HEK293 (cell line): ENCODE data around the gene LEFTY1.

ENCODE experiments used
- CTCF ChIA-PET: fragments of 350-600 bp; formaldehyde crosslinking; extraction: SDS; loops from one replicate; lab custom pipeline; 2021; ENCODE audit warnings: antibody characterized with exemption; lab: Yijun Ruan, JAX
- POLR2A ChIA-PET: fragments of 300-600 bp; formaldehyde crosslinking; extraction: SDS; loops from one replicate; lab custom pipeline; 2020; ENCODE audit warnings: antibody characterized with exemption, inconsistent platforms; lab: Yijun Ruan, JAX
- H3K27ac ChIP-seq: fragments of 200-500 bp; sonication (Bioruptor generic); 2 replicates; pipeline ENCODE4 v1.5.1; 2014; ENCODE audit warnings: low read depth, low read length, control low read depth, inconsistent platforms; ENCODE audit errors: extremely low read depth
- H3K36me3 ChIP-seq, 2 experiments: fragments of 200-500 bp in 1 of 2; sonication (Bioruptor generic) in 1 of 2; 1 replicate in 1 of 2; 2 replicates in 1 of 2; pipeline ENCODE4 v1.5.1; 2014 to 2017; ENCODE audit warnings: inconsistent platforms in 2 of 2, low read length in 2 of 2; ENCODE audit not compliant: control insufficient read depth in 2 of 2, insufficient read depth in 1 of 2
- H3K4me1 ChIP-seq: fragments of 200-500 bp; sonication (Bioruptor generic); 2 replicates; pipeline ENCODE4 v1.5.1; 2014; ENCODE audit warnings: mild to moderate bottlenecking, low read length, inconsistent platforms; ENCODE audit not compliant: control insufficient read depth, insufficient read depth
- H3K4me3 ChIP-seq: 2 replicates; pipeline ENCODE4 v1.5.1; 2011; ENCODE audit warnings: low read depth, mild to moderate bottlenecking, control low read depth, low read length, moderate library complexity
- H3K9me3 ChIP-seq: fragments of 200-500 bp; sonication (Bioruptor generic); 2 replicates; pipeline ENCODE4 v1.5.1; 2014; ENCODE audit warnings: low read depth, low read length, inconsistent platforms; ENCODE audit not compliant: control insufficient read depth, insufficient read depth
- AEBP2 ChIP-seq: fragments of 450-650 bp; formaldehyde crosslinking; IDR thresholded peaks from 2 replicates; pipeline ENCODE4 v1.5.1; 2016; ENCODE audit warnings: missing biosample characterization, missing genetic modification characterization, borderline replicate concordance
- FEZF1 ChIP-seq: fragments of 450-650 bp; formaldehyde crosslinking; IDR thresholded peaks from 2 replicates; pipeline ENCODE4 v1.5.1; 2016; ENCODE audit warnings: missing biosample characterization, missing genetic modification characterization
- HIC1 ChIP-seq: fragments of 450-650 bp; formaldehyde crosslinking; IDR thresholded peaks from 2 replicates; pipeline ENCODE4 v1.5.1; 2016; ENCODE audit warnings: missing biosample characterization, missing genetic modification characterization
- PBX3 ChIP-seq: sonication (generic); formaldehyde crosslinking; IDR thresholded peaks from 2 replicates; pipeline ENCODE4 v1.8.1; 2022; ENCODE audit warnings: mild to moderate bottlenecking, moderate library complexity, missing genetic modification reagents
- YY1 ChIP-seq: fragments of 450-650 bp; formaldehyde crosslinking; IDR thresholded peaks from 2 replicates; pipeline ENCODE4 v1.5.1; 2018; ENCODE audit warnings: missing biosample characterization, missing genetic modification characterization
- ZNF138 ChIP-seq: fragments of 450-650 bp; formaldehyde crosslinking; IDR thresholded peaks from 2 replicates; pipeline ENCODE4 v1.5.1; 2016; ENCODE audit warnings: missing biosample characterization, missing genetic modification characterization, borderline replicate concordance
- ZNF324 ChIP-seq: fragments of 450-650 bp; formaldehyde crosslinking; IDR thresholded peaks from 2 replicates; pipeline ENCODE4 v1.5.1; 2016; ENCODE audit warnings: missing biosample characterization, missing genetic modification characterization
- ZNF341 ChIP-seq: fragments of 450-650 bp; formaldehyde crosslinking; IDR thresholded peaks from 2 replicates; pipeline ENCODE4; 2016; ENCODE audit warnings: low read depth, missing biosample characterization, missing genetic modification characterization
- ZNF426 ChIP-seq: fragments of 450-650 bp; formaldehyde crosslinking; IDR thresholded peaks from 2 replicates; pipeline ENCODE4 v1.5.1; 2017; ENCODE audit warnings: missing biosample characterization, missing genetic modification characterization, mild to moderate bottlenecking, inconsistent platforms, moderate library complexity
- ZNF501 ChIP-seq: fragments of 450-650 bp; formaldehyde crosslinking; IDR thresholded peaks from 2 replicates; pipeline ENCODE4 v1.5.1; 2016; ENCODE audit warnings: missing biosample characterization, missing genetic modification characterization
- ZNF513 ChIP-seq: fragments of 450-650 bp; IDR thresholded peaks from 2 replicates; pipeline ENCODE4 v1.5.1; 2018; ENCODE audit warnings: missing biosample characterization, missing genetic modification characterization
- ZNF704 ChIP-seq: fragments of 450-650 bp; formaldehyde crosslinking; IDR thresholded peaks from 2 replicates; pipeline ENCODE4 v1.5.1; 2016; ENCODE audit warnings: missing biosample characterization, missing genetic modification characterization
- ZNF843 ChIP-seq: fragments of 450-650 bp; formaldehyde crosslinking; IDR thresholded peaks from 2 replicates; pipeline ENCODE4 v1.5.1; 2016; ENCODE audit warnings: missing biosample characterization, missing genetic modification characterization
- TF ChIP-seq, protein P1 (sequence below): fragments of 450-650 bp; formaldehyde crosslinking; IDR thresholded peaks from 2 replicates; pipeline ENCODE4 v1.5.1; 2016; ENCODE audit warnings: missing biosample characterization, missing genetic modification characterization

The LEFTY1 gene

GRCh38 chr1:225923692-225924555 lies 35.0 kb upstream of the LEFTY1 start, which contains the start of gene PYCR2 (continued):
- TF ChIP-seq, protein P1, sequence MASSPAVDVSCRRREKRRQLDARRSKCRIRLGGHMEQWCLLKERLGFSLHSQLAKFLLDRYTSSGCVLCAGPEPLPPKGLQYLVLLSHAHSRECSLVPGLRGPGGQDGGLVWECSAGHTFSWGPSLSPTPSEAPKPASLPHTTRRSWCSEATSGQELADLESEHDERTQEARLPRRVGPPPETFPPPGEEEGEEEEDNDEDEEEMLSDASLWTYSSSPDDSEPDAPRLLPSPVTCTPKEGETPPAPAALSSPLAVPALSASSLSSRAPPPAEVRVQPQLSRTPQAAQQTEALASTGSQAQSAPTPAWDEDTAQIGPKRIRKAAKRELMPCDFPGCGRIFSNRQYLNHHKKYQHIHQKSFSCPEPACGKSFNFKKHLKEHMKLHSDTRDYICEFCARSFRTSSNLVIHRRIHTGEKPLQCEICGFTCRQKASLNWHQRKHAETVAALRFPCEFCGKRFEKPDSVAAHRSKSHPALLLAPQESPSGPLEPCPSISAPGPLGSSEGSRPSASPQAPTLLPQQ (tag by site-specific recombination): peak; percentile 89
- peak; percentile 95 for TF ChIP-seq ZNF341 (tag by site-specific recombination)
- TF ChIP-seq ZNF501 (tag by site-specific recombination): peak; percentile 100
- peak; percentile 70; the same call in 1 of the 2 replicates for TF ChIP-seq ZNF704 (tag by site-specific recombination)
- TF ChIP-seq FEZF1 (tag by site-specific recombination): no peak; the same call in 1 of the 2 replicates
- peak; percentile 87 for TF ChIP-seq ZNF324 (tag by site-specific recombination)

- H3K36me3 ChIP-seq: peaks cover 23 to 45% of the 10 kb centered on the region in 2 experiments
- H3K4me3 ChIP-seq: peak overlapping the region; percentile 80
- H3K27ac ChIP-seq: peak overlapping the region; percentile 88
- TF ChIP-seq ZNF843 (tag by site-specific recombination) (no peak), ZNF138 (tag by site-specific recombination) (0 out of 2 replicates have a peak, but pooled peaks have one; percentile 12), ZNF513 (tag by site-specific recombination) (0 out of 2 replicates have a peak, but pooled peaks have one; percentile 14), ZNF426 (tag by site-specific recombination) (no peak), YY1 (tag by site-specific recombination) (no peak), AEBP2 (tag by site-specific recombination) (0 out of 2 replicates have a peak, but pooled peaks have one; percentile 0), HIC1 (no peak), PBX3 (CRISPR knock-in tag) (no peak)
- H3K9me3 ChIP-seq: no peaks in the 10 kb centered on the region
- ChIA-PET POLR2A (interaction anchor here (1.0 to 3.1 kb wide), 18 partner anchors 11 to 567 kb away, joined by 3 to 32 read pairs (median 5); partner anchors contain the start of genes H3-3A, LBR, LEFTY2 and LIN9), CTCF (interaction anchor here (0.7 to 1.5 kb wide), 7 partner anchors 11 to 483 kb away, joined by 3 to 7 read pairs (median 6); no protein-coding TSS in a partner anchor)
- H3K4me1 ChIP-seq: peaks cover 11% of the 10 kb centered on the region; the same call in 1 of the 2 replicates
These were observed 34.4 kb upstream of the LEFTY1 start for GRCh38 chr1:225923381-225923691.
